ENCODE measurements around the gene CD2BP2.
"Not testable (repeated sequence)": the region's sequence is repeated elsewhere in the genome, so short reads cannot be mapped to it uniquely, and the experiment has no call there.

CD2BP2 gene

GRCh38 chr16:30340621-30341020 lies 14.5 kb downstream of the CD2BP2 start:
- no peak overlapping the region for H3K4me3 ChIP-seq (ENCODE audit: low read depth, low read length)
- ChIA-PET CTCF (no interaction called here), POLR2A (no interaction called here)
- TF ChIP-seq CTCF (IDR thresholded peaks at IDR 0.05; ENCODE audit: insufficient read depth, low read length, missing control alignments): no peak
- no peak for DNase-seq (ENCODE audit: low read depth, low spot score)

- DNase-seq (ENCODE audit: low read depth, low spot score); POLR2A ChIA-PET; CTCF ChIA-PET; H3K4me3 ChIP-seq (ENCODE audit: low read depth, low read length): not testable (repeated sequence)
Measured at GRCh38 chr16:30338715-30339114, 16.4 kb downstream of the CD2BP2 start.

- CTCF ChIA-PET; H3K4me3 ChIP-seq (ENCODE audit: low read depth, low read length); POLR2A ChIA-PET; DNase-seq (ENCODE audit: low read depth, low spot score): not testable (repeated sequence)
Measured at GRCh38 chr16:30337964-30338357, 17.1 kb downstream of the CD2BP2 start.

- peak overlapping the region; percentile 49 for H3K4me3 ChIP-seq (ENCODE audit: low read depth, low read length)
- POLR2A ChIA-PET: interaction anchor here (0.7 to 1.3 kb wide), 3 partner anchors 18 to 324 kb away, joined by 3 to 4 read pairs (median 3); partner anchors contain the start of gene TBC1D10B
- TF ChIP-seq CTCF (IDR thresholded peaks at IDR 0.05; ENCODE audit: insufficient read depth, low read length, missing control alignments): no peak
- CTCF ChIA-PET: no interaction called here
- no peak for DNase-seq (ENCODE audit: low read depth, low spot score)
Measured at GRCh38 chr16:30335598-30336474, 19.3 kb downstream of the CD2BP2 start.

GRCh38 chr16:30335028-30335597 lies 20.0 kb downstream of the CD2BP2 start:
- POLR2A ChIA-PET: interaction anchor here (0.7 to 1.3 kb wide), 3 partner anchors 19 to 325 kb away, joined by 3 to 4 read pairs (median 3); partner anchors contain the start of gene TBC1D10B
- DNase-seq (ENCODE audit: low read depth, low spot score); CTCF ChIA-PET: not testable (repeated sequence)
- H3K4me3 ChIP-seq (ENCODE audit: low read depth, low read length): peak overlapping the region; percentile 72

GRCh38 chr16:30334473-30334989 lies 20.6 kb downstream of the CD2BP2 start:
- H3K4me3 ChIP-seq (ENCODE audit: low read depth, low read length): peak overlapping the region; percentile 72
- CTCF ChIA-PET; DNase-seq (ENCODE audit: low read depth, low spot score): not testable (repeated sequence)
- POLR2A ChIA-PET: interaction anchor here (1.3 kb wide), 1 partner anchor 20 kb away, joined by 3 read pairs; no protein-coding TSS in a partner anchor

- H3K4me3 ChIP-seq (ENCODE audit: low read depth, low read length); DNase-seq (ENCODE audit: low read depth, low spot score); CTCF ChIA-PET; POLR2A ChIA-PET: not testable (repeated sequence)
Measured at GRCh38 chr16:30324220-30324619, 30.9 kb downstream of the CD2BP2 start.

- H3K4me3 ChIP-seq (ENCODE audit: low read depth, low read length); POLR2A ChIA-PET; CTCF ChIA-PET; DNase-seq (ENCODE audit: low read depth, low spot score): not testable (repeated sequence)
Measured at GRCh38 chr16:30318647-30319046, 36.5 kb downstream of the CD2BP2 start.

GRCh38 chr16:30310937-30311336 lies 44.2 kb downstream of the CD2BP2 start:
- DNase-seq (ENCODE audit: low read depth, low spot score); H3K4me3 ChIP-seq (ENCODE audit: low read depth, low read length); CTCF ChIA-PET; POLR2A ChIA-PET: not testable (repeated sequence)

GRCh38 chr16:30309255-30309654 lies 45.9 kb downstream of the CD2BP2 start:
- POLR2A ChIA-PET; H3K4me3 ChIP-seq (ENCODE audit: low read depth, low read length); CTCF ChIA-PET; DNase-seq (ENCODE audit: low read depth, low spot score): not testable (repeated sequence)

Data from AG04449 (cell line).